ENCODE results near the gene ZNF414.
"Not testable (repeated sequence)": the region's sequence is repeated elsewhere in the genome, so short reads cannot be mapped to it uniquely, and the experiment has no call there.

The ZNF414 gene

GRCh38 chr19:8517551-8518442 lies 3.8 kb upstream of the ZNF414 start:
- no peak for FAIRE-seq

GRCh38 chr19:8515317-8515716 lies 1.4 kb upstream of the ZNF414 start:
- no peak for FAIRE-seq

GRCh38 chr19:8514505-8515009 lies 590 bp upstream of the ZNF414 start:
- not testable (repeated sequence) for FAIRE-seq

- FAIRE-seq = no peak
Measured at GRCh38 chr19:8513036-8513686, 806 bp downstream of the ZNF414 start.

- peak; percentile 88 for FAIRE-seq
Measured at GRCh38 chr19:8512115-8512967, 1.6 kb downstream of the ZNF414 start.

- no peak for FAIRE-seq
Measured at GRCh38 chr19:8511573-8512101, 2.3 kb downstream of the ZNF414 start.

- FAIRE-seq = no peak
Measured at GRCh38 chr19:8510589-8511115, 3.3 kb downstream of the ZNF414 start.

- FAIRE-seq = no peak
Measured at GRCh38 chr19:8506402-8506957, 7.5 kb downstream of the ZNF414 start.

GRCh38 chr19:8505680-8506401 lies 8.1 kb downstream of the ZNF414 start:
- no peak for FAIRE-seq

- no peak for FAIRE-seq
Measured at GRCh38 chr19:8504919-8505318, 9.0 kb downstream of the ZNF414 start.

GRCh38 chr19:8504171-8504570 lies 9.8 kb downstream of the ZNF414 start:
- FAIRE-seq = no peak

- no peak for FAIRE-seq
Measured at GRCh38 chr19:8503510-8503909, 10.5 kb downstream of the ZNF414 start.

GRCh38 chr19:8501981-8502380 lies 12.0 kb downstream of the ZNF414 start:
- no peak for FAIRE-seq

- FAIRE-seq = no peak
Measured at GRCh38 chr19:8501516-8501915, 12.5 kb downstream of the ZNF414 start.

GRCh38 chr19:8500158-8500557 lies 13.8 kb downstream of the ZNF414 start:
- FAIRE-seq = no peak

GRCh38 chr19:8499048-8499833 lies 14.7 kb downstream of the ZNF414 start:
- no peak for FAIRE-seq

GRCh38 chr19:8498295-8498694 lies 15.7 kb downstream of the ZNF414 start:
- FAIRE-seq = no peak

- no peak for FAIRE-seq
Measured at GRCh38 chr19:8494158-8494557, 19.8 kb downstream of the ZNF414 start.

- FAIRE-seq = no peak
Measured at GRCh38 chr19:8491574-8491973, 22.4 kb downstream of the ZNF414 start.

GRCh38 chr19:8490873-8491272 lies 23.1 kb downstream of the ZNF414 start:
- FAIRE-seq = no peak

- FAIRE-seq = no peak
Measured at GRCh38 chr19:8490395-8490760, 23.6 kb downstream of the ZNF414 start.

Data from G401.6 (cell line).